Neural cell (in vitro differentiated cells): ENCODE measurements around the gene ZNF154. TPM values are rescaled to one million over a fixed set of nuclear protein-coding genes. Genes with fewer than 3 reads are reported as not detected.

Source experiments
- H2AFZ ChIP-seq: fragments of 200-600, 300-800 bp; sonication (generic), shearing (Covaris generic); 2 replicates; pipeline ENCODE4 v1.6.0; 2014; ENCODE audit warnings: low read depth, mild to moderate bottlenecking, antibody characterized with exemption, low read length, moderate library complexity
- H3F3A ChIP-seq: fragments of 200-600 bp; shearing (Covaris generic); 2 replicates; pipeline ENCODE4 v1.6.1; 2016; ENCODE audit warnings: mild to moderate bottlenecking, moderate library complexity, mixed read lengths, antibody characterized with exemption, low read length; ENCODE audit not compliant: insufficient read depth, poor library complexity, severe bottlenecking
- H3K27ac ChIP-seq: fragments of 200-600, 300-800 bp; sonication (generic), shearing (Covaris generic); 2 replicates; pipeline ENCODE4 v1.5.1; 2014; ENCODE audit warnings: mild to moderate bottlenecking, low read length, moderate library complexity
- H3K27me3 ChIP-seq: fragments of 300-800, 200-600 bp; sonication (generic), shearing (Covaris generic); 2 replicates; pipeline ENCODE4 v1.6.0; 2014; ENCODE audit warnings: mild to moderate bottlenecking, low read depth, low read length, moderate library complexity; ENCODE audit not compliant: insufficient read depth
- H3K36me3 ChIP-seq: fragments of 300-800, 200-600 bp; sonication (generic), shearing (Covaris generic); 2 replicates; pipeline ENCODE4 v1.5.1; 2014; ENCODE audit warnings: mild to moderate bottlenecking, antibody characterized with exemption, low read length, moderate library complexity; ENCODE audit not compliant: insufficient read depth
- H3K4me2 ChIP-seq: fragments of 300-800, 200-600 bp; sonication (generic), shearing (Covaris generic); 2 replicates; pipeline ENCODE4 v1.6.0; 2014; ENCODE audit warnings: mild to moderate bottlenecking, low read length
- H3K4me3 ChIP-seq: fragments of 300-800, 200-600 bp; sonication (generic), shearing (Covaris generic); 2 replicates; pipeline ENCODE4 v1.5.1; 2014; ENCODE audit warnings: mild to moderate bottlenecking, low read length, moderate library complexity
- H3K79me2 ChIP-seq: fragments of 200-600 bp; shearing (Covaris generic); replicated peaks from 2 replicates; pipeline ENCODE4 v1.6.0; 2014; ENCODE audit warnings: mild to moderate bottlenecking, low read length, moderate library complexity; ENCODE audit not compliant: insufficient read depth
- H3K9ac ChIP-seq: fragments of 300-800, 200-600 bp; sonication (generic), shearing (Covaris generic); 2 replicates; pipeline ENCODE4 v1.6.1; 2016; ENCODE audit warnings: mild to moderate bottlenecking, low read length, mixed read lengths
- H3K9me2 ChIP-seq: fragments of 200-600 bp; shearing (Covaris generic); 2 replicates; pipeline ENCODE4 v1.6.1; 2016; ENCODE audit warnings: mild to moderate bottlenecking, low read length, mixed read lengths; ENCODE audit not compliant: insufficient read depth
- H3K9me3 ChIP-seq: fragments of 200-600, 300-800 bp; sonication (generic), shearing (Covaris generic); 2 replicates; pipeline ENCODE4 v1.6.1; 2016; ENCODE audit warnings: mild to moderate bottlenecking, mixed run types, low read length, moderate library complexity, mixed read lengths
- H4K20me1 ChIP-seq: fragments of 200-600 bp; shearing (Covaris generic); 2 replicates; pipeline ENCODE4 v1.6.1; 2016; ENCODE audit warnings: mild to moderate bottlenecking, mixed run types; ENCODE audit not compliant: insufficient read depth
- EP300 ChIP-seq: fragments of 450-650 bp; conservative IDR thresholded peaks from 2 replicates; pipeline ENCODE4 v1.6.1; 2014; ENCODE audit warnings: antibody characterized with exemption, mild to moderate bottlenecking, moderate library complexity; ENCODE audit not compliant: poor library complexity, severe bottlenecking
- EZH2 ChIP-seq: fragments of 200-600, 300-800 bp; shearing (Covaris generic), sonication (generic); IDR thresholded peaks from 2 replicates; pipeline ENCODE4 v1.6.1; 2014; ENCODE audit warnings: antibody characterized with exemption, low read length, borderline replicate concordance, mild to moderate bottlenecking; ENCODE audit not compliant: insufficient read depth, poor library complexity, severe bottlenecking
- MXI1 ChIP-seq: fragments of 450-650 bp; conservative IDR thresholded peaks from 2 replicates; pipeline ENCODE4 v1.6.1; 2014; ENCODE audit warnings: antibody characterized with exemption, mild to moderate bottlenecking; ENCODE audit not compliant: poor library complexity, severe bottlenecking
- POLR2AphosphoS5 ChIP-seq: IDR thresholded peaks from 2 replicates; pipeline ENCODE4 v1.6.1; 2012
- RAD21 ChIP-seq: fragments of 450-650 bp; conservative IDR thresholded peaks from 2 replicates; pipeline ENCODE4 v1.6.1; 2014; ENCODE audit warnings: antibody characterized with exemption, mild to moderate bottlenecking, moderate library complexity
- SMC3 ChIP-seq: fragments of 450-650 bp; conservative IDR thresholded peaks from 2 replicates; pipeline ENCODE4 v1.6.1; 2014; ENCODE audit warnings: antibody characterized with exemption, mild to moderate bottlenecking, moderate library complexity; ENCODE audit not compliant: poor library complexity
- TAF1 ChIP-seq: IDR thresholded peaks from 2 replicates; pipeline ENCODE4 v1.6.1; 2012; ENCODE audit warnings: low read depth
- polyA plus RNA-seq: library from polyadenylated mRNA; depleted of rRNA; stranded (reverse); fragments of >200 nt; gene quantifications from 2 replicates; pipeline ENCODE4 v1.2.3, GENCODE V29; 2014
- TF ChIP-seq, protein P1 (sequence below): IDR thresholded peaks from 2 replicates; pipeline ENCODE4 v1.6.1; 2012; ENCODE audit warnings: borderline replicate concordance
- TF ChIP-seq, protein P2 (sequence below): fragments of 450-650 bp; IDR thresholded peaks from 2 replicates; pipeline ENCODE4 v1.5.1; 2014; ENCODE audit warnings: antibody characterized with exemption, mild to moderate bottlenecking, moderate library complexity; ENCODE audit not compliant: poor library complexity, severe bottlenecking

The ZNF154 gene
- polyA plus RNA-seq, 1 donor from 2014 or later: 25.5 TPM

DNA sequence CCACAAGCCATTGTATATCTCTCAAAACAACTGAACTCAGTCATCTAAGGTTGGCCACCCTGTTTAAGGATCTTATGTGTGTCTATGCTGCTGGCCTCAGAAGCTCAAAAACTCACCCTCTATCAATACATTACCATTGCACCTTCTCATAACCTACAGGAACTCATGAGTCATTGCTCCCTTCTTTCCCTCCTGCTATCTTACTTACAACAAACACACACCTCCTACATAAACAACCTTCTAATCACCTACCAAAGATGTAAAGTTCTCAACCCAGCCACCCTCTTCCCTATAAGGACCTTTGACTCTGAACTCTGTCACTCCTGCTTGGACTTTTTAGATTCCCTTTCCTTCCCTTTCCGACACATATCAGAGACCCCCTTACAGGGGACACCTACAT, 53.6 kb downstream of the ZNF154 start:
- no peak overlapping the region for H3K4me3 ChIP-seq
- H3K79me2 ChIP-seq: no peaks in the 10 kb centered on the region
- H2AFZ ChIP-seq: no peak overlapping the region
- no peaks in the 10 kb centered on the region for H3K36me3 ChIP-seq
- H4K20me1 ChIP-seq: no peaks in the 10 kb centered on the region
- peaks cover 13% of the 10 kb centered on the region for H3K27me3 ChIP-seq
- H3K27ac ChIP-seq: no peak overlapping the region
- no peak overlapping the region for H3K9ac ChIP-seq
- no peaks in the 10 kb centered on the region for H3K9me3 ChIP-seq
- TF ChIP-seq MXI1 (no peak), POLR2AphosphoS5 (no peak), EZH2 (no peak), EP300 (no peak), RAD21 (no peak), SMC3 (no peak), TAF1 (no peak)
- TF ChIP-seq, protein P1, sequence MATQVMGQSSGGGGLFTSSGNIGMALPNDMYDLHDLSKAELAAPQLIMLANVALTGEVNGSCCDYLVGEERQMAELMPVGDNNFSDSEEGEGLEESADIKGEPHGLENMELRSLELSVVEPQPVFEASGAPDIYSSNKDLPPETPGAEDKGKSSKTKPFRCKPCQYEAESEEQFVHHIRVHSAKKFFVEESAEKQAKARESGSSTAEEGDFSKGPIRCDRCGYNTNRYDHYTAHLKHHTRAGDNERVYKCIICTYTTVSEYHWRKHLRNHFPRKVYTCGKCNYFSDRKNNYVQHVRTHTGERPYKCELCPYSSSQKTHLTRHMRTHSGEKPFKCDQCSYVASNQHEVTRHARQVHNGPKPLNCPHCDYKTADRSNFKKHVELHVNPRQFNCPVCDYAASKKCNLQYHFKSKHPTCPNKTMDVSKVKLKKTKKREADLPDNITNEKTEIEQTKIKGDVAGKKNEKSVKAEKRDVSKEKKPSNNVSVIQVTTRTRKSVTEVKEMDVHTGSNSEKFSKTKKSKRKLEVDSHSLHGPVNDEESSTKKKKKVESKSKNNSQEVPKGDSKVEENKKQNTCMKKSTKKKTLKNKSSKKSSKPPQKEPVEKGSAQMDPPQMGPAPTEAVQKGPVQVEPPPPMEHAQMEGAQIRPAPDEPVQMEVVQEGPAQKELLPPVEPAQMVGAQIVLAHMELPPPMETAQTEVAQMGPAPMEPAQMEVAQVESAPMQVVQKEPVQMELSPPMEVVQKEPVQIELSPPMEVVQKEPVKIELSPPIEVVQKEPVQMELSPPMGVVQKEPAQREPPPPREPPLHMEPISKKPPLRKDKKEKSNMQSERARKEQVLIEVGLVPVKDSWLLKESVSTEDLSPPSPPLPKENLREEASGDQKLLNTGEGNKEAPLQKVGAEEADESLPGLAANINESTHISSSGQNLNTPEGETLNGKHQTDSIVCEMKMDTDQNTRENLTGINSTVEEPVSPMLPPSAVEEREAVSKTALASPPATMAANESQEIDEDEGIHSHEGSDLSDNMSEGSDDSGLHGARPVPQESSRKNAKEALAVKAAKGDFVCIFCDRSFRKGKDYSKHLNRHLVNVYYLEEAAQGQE: no peak
- TF ChIP-seq, protein P2, sequence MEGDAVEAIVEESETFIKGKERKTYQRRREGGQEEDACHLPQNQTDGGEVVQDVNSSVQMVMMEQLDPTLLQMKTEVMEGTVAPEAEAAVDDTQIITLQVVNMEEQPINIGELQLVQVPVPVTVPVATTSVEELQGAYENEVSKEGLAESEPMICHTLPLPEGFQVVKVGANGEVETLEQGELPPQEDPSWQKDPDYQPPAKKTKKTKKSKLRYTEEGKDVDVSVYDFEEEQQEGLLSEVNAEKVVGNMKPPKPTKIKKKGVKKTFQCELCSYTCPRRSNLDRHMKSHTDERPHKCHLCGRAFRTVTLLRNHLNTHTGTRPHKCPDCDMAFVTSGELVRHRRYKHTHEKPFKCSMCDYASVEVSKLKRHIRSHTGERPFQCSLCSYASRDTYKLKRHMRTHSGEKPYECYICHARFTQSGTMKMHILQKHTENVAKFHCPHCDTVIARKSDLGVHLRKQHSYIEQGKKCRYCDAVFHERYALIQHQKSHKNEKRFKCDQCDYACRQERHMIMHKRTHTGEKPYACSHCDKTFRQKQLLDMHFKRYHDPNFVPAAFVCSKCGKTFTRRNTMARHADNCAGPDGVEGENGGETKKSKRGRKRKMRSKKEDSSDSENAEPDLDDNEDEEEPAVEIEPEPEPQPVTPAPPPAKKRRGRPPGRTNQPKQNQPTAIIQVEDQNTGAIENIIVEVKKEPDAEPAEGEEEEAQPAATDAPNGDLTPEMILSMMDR: no peak
- no peaks in the 10 kb centered on the region for H3K9me2 ChIP-seq
- no peaks in the 10 kb centered on the region for H3F3A ChIP-seq
- no peak overlapping the region for H3K4me2 ChIP-seq

DNA sequence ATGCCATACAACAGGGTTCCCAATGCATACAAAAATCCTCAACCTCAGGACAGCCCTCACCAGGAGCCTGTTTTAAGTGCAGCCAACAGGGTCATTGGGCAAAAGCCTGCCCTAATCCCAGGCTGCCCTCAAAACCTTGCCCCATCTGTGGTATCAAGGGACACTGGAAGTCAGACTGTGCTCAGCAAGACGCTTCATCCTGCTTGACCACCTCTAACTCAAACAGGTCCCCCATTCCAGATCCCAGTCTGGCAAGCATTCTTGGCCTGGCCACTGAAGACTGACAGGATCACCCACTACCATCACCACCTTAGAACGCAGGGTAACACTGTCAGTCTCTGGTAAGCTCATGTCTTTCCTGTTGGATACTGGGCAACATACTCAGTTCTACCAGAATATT, 55.3 kb downstream of the ZNF154 start:
- H3K4me2 ChIP-seq: no peak overlapping the region
- no peaks in the 10 kb centered on the region for H3K27me3 ChIP-seq
- H3K36me3 ChIP-seq: no peaks in the 10 kb centered on the region
- no peaks in the 10 kb centered on the region for H3K79me2 ChIP-seq
- no peak overlapping the region for H2AFZ ChIP-seq
- H3K9me2 ChIP-seq: no peaks in the 10 kb centered on the region
- TF ChIP-seq EZH2 (no peak), RAD21 (no peak), MXI1 (no peak), TAF1 (no peak), EP300 (no peak), POLR2AphosphoS5 (no peak), SMC3 (no peak)
- TF ChIP-seq, protein P2: no peak
- TF ChIP-seq, protein P1: no peak
- no peaks in the 10 kb centered on the region for H4K20me1 ChIP-seq
- H3K4me3 ChIP-seq: no peak overlapping the region
- no peaks in the 10 kb centered on the region for H3F3A ChIP-seq
- no peak overlapping the region for H3K27ac ChIP-seq
- no peak overlapping the region for H3K9ac ChIP-seq
- H3K9me3 ChIP-seq: no peaks in the 10 kb centered on the region
